ENCODE results near the gene YARS2.

GRCh38 chr12:32780071-32780470 is 24.4 kb upstream of the YARS2 start:
- TF ChIP-seq, protein P1, sequence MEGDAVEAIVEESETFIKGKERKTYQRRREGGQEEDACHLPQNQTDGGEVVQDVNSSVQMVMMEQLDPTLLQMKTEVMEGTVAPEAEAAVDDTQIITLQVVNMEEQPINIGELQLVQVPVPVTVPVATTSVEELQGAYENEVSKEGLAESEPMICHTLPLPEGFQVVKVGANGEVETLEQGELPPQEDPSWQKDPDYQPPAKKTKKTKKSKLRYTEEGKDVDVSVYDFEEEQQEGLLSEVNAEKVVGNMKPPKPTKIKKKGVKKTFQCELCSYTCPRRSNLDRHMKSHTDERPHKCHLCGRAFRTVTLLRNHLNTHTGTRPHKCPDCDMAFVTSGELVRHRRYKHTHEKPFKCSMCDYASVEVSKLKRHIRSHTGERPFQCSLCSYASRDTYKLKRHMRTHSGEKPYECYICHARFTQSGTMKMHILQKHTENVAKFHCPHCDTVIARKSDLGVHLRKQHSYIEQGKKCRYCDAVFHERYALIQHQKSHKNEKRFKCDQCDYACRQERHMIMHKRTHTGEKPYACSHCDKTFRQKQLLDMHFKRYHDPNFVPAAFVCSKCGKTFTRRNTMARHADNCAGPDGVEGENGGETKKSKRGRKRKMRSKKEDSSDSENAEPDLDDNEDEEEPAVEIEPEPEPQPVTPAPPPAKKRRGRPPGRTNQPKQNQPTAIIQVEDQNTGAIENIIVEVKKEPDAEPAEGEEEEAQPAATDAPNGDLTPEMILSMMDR (IDR thresholded peaks at IDR 0.05), result no peak
- TF ChIP-seq SIN3A (IDR thresholded peaks at IDR 0.05; ENCODE audit: borderline replicate concordance, insufficient read depth, low read depth, low read length) (no peak), POLR2AphosphoS5 (IDR thresholded peaks at IDR 0.05; ENCODE audit: low read depth, low read length) (no peak)
- TF ChIP-seq, protein P2, sequence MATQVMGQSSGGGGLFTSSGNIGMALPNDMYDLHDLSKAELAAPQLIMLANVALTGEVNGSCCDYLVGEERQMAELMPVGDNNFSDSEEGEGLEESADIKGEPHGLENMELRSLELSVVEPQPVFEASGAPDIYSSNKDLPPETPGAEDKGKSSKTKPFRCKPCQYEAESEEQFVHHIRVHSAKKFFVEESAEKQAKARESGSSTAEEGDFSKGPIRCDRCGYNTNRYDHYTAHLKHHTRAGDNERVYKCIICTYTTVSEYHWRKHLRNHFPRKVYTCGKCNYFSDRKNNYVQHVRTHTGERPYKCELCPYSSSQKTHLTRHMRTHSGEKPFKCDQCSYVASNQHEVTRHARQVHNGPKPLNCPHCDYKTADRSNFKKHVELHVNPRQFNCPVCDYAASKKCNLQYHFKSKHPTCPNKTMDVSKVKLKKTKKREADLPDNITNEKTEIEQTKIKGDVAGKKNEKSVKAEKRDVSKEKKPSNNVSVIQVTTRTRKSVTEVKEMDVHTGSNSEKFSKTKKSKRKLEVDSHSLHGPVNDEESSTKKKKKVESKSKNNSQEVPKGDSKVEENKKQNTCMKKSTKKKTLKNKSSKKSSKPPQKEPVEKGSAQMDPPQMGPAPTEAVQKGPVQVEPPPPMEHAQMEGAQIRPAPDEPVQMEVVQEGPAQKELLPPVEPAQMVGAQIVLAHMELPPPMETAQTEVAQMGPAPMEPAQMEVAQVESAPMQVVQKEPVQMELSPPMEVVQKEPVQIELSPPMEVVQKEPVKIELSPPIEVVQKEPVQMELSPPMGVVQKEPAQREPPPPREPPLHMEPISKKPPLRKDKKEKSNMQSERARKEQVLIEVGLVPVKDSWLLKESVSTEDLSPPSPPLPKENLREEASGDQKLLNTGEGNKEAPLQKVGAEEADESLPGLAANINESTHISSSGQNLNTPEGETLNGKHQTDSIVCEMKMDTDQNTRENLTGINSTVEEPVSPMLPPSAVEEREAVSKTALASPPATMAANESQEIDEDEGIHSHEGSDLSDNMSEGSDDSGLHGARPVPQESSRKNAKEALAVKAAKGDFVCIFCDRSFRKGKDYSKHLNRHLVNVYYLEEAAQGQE (IDR thresholded peaks at IDR 0.05; ENCODE audit: insufficient read depth in 1 of 2, low read depth in 2 of 2, low read length in 1 of 2), result no peak
